ENCODE results near the gene FANK1. TPM values are rescaled to one million over a fixed set of nuclear protein-coding genes. Genes with fewer than 3 reads are reported as not detected.

Gene FANK1
- total RNA-seq, 1 donor from 2014 or later: 11.0 TPM

- Mint-ChIP-seq H3K4me1 (peaks cover 14% of the 10 kb centered on the region), H3K36me3 (peaks cover 6% of the 10 kb centered on the region), H3K27ac (no peak overlapping the region), H3K9me3 (no peaks in the 10 kb centered on the region), H3K4me3 (no peak overlapping the region), H3K27me3 (ENCODE audit: low read depth) (no peaks in the 10 kb centered on the region)
- no peak for DNase-seq (ENCODE audit: low spot score in 2 of 2, unreplicated experiment in 2 of 2)
- TF ChIP-seq, protein P1, sequence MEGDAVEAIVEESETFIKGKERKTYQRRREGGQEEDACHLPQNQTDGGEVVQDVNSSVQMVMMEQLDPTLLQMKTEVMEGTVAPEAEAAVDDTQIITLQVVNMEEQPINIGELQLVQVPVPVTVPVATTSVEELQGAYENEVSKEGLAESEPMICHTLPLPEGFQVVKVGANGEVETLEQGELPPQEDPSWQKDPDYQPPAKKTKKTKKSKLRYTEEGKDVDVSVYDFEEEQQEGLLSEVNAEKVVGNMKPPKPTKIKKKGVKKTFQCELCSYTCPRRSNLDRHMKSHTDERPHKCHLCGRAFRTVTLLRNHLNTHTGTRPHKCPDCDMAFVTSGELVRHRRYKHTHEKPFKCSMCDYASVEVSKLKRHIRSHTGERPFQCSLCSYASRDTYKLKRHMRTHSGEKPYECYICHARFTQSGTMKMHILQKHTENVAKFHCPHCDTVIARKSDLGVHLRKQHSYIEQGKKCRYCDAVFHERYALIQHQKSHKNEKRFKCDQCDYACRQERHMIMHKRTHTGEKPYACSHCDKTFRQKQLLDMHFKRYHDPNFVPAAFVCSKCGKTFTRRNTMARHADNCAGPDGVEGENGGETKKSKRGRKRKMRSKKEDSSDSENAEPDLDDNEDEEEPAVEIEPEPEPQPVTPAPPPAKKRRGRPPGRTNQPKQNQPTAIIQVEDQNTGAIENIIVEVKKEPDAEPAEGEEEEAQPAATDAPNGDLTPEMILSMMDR (IDR thresholded peaks at IDR 0.05; ENCODE audit: unreplicated experiment): no peak
Observed at GRCh38 chr10:126011995-126012394, 115.6 kb downstream of the FANK1 start.

DNA sequence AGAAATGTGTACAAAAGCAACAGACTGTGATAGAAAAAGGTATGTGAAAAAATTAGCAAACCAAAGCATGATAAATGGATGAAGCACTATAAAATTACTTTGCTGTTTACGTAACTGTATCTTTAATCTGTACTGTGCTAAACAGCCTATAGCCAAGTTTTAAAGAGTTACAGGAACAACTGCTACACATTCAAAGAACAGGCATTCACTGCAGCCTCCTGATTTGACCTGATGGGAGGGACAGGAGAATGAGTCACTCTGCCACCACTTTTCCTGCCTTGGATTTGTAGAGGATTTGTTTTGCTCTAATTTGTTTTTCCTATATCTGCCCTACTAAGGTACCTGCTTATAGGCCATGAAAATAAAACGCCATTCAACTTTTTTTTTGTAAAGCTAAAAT is 116.1 kb downstream of the FANK1 start:
- Mint-ChIP-seq H3K4me1 (peaks cover 19% of the 10 kb centered on the region), H3K27ac (no peak overlapping the region), H3K4me3 (no peak overlapping the region), H3K36me3 (peaks cover 6% of the 10 kb centered on the region), H3K27me3 (ENCODE audit: low read depth) (no peaks in the 10 kb centered on the region), H3K9me3 (no peaks in the 10 kb centered on the region)
- TF ChIP-seq, protein P1 (IDR thresholded peaks at IDR 0.05; ENCODE audit: unreplicated experiment): no peak
- DNase-seq (ENCODE audit: low spot score in 2 of 2, unreplicated experiment in 2 of 2): no peak

DNA sequence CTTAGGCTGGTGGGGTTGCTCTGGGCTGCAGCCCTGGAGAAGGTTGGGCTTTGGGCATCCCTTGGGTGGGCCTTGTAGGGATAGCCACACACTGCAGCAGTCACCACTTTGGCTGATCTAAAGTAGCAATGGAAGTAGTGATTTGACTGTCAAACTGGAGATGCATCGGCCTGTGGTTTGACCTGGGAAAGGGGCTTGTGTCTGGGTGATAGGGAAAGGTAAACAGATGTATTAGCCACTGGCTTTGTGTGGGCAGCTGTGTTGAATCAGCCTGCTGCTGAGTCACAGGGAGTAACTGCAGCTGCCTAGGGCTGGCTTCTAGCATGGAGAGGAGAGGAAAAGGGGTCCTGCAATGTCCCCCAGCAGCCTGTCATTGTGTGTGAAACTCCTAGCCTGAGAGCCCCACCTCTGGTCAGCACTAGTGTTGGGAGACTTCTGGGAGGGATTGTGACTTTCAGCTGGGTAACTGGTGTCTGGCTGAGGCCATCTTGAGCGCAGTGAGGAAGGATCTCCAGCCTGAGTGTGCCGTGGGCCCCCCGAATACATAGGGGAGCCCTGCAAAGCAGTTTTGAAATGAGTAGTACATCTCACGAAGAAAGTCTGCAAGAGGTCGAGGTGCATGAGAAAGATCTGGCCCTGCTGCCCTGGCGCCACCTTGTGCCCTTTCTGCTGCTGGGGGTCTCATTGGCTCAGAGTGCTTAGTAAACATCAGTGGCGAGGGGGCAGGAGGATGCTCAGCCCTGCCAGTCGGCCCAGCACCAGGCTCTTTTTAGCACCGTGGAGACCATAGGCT is 117.3 kb downstream of the FANK1 start:
- Mint-ChIP-seq H3K4me1 (peaks cover 28% of the 10 kb centered on the region), H3K27me3 (ENCODE audit: low read depth) (no peaks in the 10 kb centered on the region), H3K4me3 (no peak overlapping the region), H3K27ac (no peak overlapping the region), H3K9me3 (peaks cover under 1% of the 10 kb centered on the region), H3K36me3 (peaks cover 7% of the 10 kb centered on the region)
- TF ChIP-seq, protein P1 (IDR thresholded peaks at IDR 0.05; ENCODE audit: unreplicated experiment): no peak
- no peak for DNase-seq (ENCODE audit: low spot score in 2 of 2, unreplicated experiment in 2 of 2)

- no peaks in the 10 kb centered on the region for H3K27me3 Mint-ChIP-seq (ENCODE audit: low read depth)
- DNase-seq (ENCODE audit: low spot score in 2 of 2, unreplicated experiment in 2 of 2): no peak
Observed at GRCh38 chr10:126014309-126014708, 117.9 kb downstream of the FANK1 start.

GRCh38 chr10:126015413-126015812 is 119.0 kb downstream of the FANK1 start:
- TF ChIP-seq, protein P1 (IDR thresholded peaks at IDR 0.05; ENCODE audit: unreplicated experiment): no peak
- peaks cover 11% of the 10 kb centered on the region for H3K36me3 Mint-ChIP-seq
- H3K27ac Mint-ChIP-seq: no peak overlapping the region
- no peak for DNase-seq (ENCODE audit: low spot score in 2 of 2, unreplicated experiment in 2 of 2)
- peaks cover 17% of the 10 kb centered on the region for H3K4me1 Mint-ChIP-seq
- H3K27me3 Mint-ChIP-seq (ENCODE audit: low read depth): no peaks in the 10 kb centered on the region
- H3K4me3 Mint-ChIP-seq: no peak overlapping the region
- H3K9me3 Mint-ChIP-seq: peaks cover 6% of the 10 kb centered on the region

More at GRCh38 chr10:126014309-126014708, 117.9 kb downstream of the FANK1 start:
- Mint-ChIP-seq H3K27ac (no peak overlapping the region), H3K36me3 (peaks cover 11% of the 10 kb centered on the region), H3K4me3 (no peak overlapping the region), H3K4me1 (peaks cover 23% of the 10 kb centered on the region), H3K9me3 (peaks cover 6% of the 10 kb centered on the region)
- TF ChIP-seq, protein P1 (IDR thresholded peaks at IDR 0.05; ENCODE audit: unreplicated experiment): no peak

Data from mesothelial cell of epicardium (in vitro differentiated cells).